Activated T-helper 1 cell treated with anti-CD3 and anti-CD28 coated beads, Interleukin-2, amount 50 U/mL, for 16 hours (primary cell): ENCODE measurements around the gene SLC5A3.

Experiments
- DNase-seq, 2 donors: peaks; one replicate each; pipeline ENCODE4 v3.0.0-alpha.2; 2020; ENCODE audit warnings: low read depth in 1 of 2, low spot score in 1 of 2

The SLC5A3 gene

GRCh38 chr21:34073032-34073748 lies at the start of gene SLC5A3, which contains the start of gene MRPS6:
Gene SLC5A3 (plus strand): TSS chr21:34073578. CDS start chr21:34095199, 21,621 bp downstream.
Gene MRPS6 (plus strand): TSS chr21:34073578. CDS start chr21:34073701, 123 bp downstream.
- DNase-seq: peak; percentile 47 to 67

GRCh38 chr21:34023691-34024373 lies 49.5 kb upstream of the SLC5A3 start:
- no peak for DNase-seq

GRCh38 chr21:34024374-34024693 lies 49.0 kb upstream of the SLC5A3 start:
- no peak for DNase-seq

- no peak for DNase-seq
Observed at GRCh38 chr21:34027721-34028461, 45.5 kb upstream of the SLC5A3 start.

DNA sequence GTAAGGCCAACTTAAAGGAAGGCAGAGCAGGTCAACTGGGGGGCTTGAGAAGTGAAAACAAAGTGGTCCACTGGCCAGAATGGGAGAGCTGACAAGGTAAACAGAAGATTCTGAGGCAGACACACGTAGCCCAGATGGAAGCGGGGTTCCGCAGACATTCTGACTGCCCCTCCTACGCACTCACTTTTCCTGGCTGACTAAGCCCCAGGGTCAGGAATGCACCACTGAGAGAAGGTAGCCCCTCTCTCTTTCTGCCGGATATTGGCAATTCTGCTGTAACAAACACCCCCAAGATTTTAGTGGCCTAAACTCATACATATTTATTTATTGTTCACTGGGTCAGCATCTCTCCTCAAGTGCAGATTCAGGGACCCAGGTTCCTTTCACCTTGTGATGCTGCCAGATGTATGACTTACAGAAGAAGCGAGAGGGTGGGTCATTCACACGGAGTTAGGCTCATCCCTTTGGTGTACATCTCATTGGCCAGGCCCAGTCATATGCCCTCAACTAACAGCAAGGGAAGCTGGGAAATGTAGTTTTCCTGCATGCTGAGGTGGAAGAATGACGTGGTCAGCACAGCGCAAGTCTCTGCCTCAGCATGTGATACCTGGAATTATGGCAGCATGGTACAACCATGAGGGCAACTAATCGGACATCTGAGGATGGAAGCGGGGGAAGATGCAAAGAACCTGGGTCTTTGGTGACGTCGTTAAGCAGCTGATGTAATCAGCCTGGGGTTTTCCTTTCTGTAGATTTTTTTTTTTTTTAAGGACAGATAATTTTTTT lies 43.4 kb upstream of the SLC5A3 start:
- peak in 1 of 2 donors; percentile 31 for DNase-seq

GRCh38 chr21:34031835-34032370 lies 41.5 kb upstream of the SLC5A3 start:
- no peak for DNase-seq

- DNase-seq: no peak
Observed at GRCh38 chr21:34034369-34035014, 38.9 kb upstream of the SLC5A3 start.

GRCh38 chr21:34035619-34036354 lies 37.6 kb upstream of the SLC5A3 start:
- no peak for DNase-seq

DNA sequence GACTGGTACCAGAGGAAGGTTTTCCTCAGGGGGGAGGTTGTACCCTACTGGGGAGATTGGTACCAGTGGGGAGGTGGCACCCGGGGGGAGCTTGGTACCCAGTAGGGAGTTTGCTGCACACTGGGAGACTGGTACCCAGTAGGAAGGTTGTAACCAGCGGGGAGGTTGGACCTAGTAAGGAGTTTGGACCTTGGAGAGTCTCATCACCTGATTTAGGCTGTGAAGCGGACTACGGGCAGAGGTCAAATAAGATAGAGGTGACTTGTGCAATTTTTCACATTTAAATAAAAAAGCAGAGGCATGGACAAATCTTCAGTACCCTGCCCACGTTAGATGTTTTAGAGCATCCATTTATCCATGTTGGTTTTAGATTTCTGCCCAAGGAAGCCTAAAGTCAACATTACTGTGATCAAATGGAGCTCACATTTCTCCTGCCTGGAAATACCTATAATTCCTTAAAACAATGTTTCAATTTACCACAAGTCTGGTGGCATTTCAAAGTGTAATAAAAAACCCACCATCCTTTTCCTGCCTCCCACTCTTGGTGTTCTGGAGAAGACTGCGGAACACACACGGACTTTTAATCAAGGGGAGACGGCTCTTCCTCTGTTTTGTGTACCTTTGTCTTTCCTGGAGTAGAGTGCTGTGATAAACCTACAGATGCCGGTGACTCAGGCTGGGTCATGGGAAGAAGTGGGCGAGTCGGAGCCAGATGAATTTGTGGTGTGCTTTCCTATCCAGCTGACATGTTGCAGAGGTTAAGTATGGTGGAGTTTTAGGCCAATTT lies 36.2 kb upstream of the SLC5A3 start:
- DNase-seq: no peak

GRCh38 chr21:34039678-34040382 lies 33.5 kb upstream of the SLC5A3 start:
- DNase-seq: no peak

- no peak for DNase-seq
Observed at GRCh38 chr21:34042735-34043134, 30.6 kb upstream of the SLC5A3 start.

DNA sequence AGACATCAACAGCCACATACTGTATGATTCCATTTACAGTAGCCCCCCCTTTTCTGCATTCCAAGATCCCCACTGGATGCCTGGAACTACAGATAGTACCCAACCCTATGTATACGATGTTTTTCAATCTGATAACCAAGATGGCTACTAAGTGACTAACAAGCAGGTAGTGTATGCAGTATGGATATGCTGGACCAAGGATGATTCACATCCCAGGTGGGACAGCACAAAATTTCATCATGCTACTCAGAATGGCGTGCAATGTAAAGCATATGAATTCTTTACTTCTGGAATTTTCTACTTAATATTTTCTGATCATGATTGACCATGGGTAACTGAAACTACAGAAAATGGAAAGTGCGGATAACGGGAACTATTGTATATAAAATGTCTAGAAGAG lies 30.0 kb upstream of the SLC5A3 start:
- no peak for DNase-seq

GRCh38 chr21:34046917-34047316 lies 26.5 kb upstream of the SLC5A3 start:
- no peak for DNase-seq

GRCh38 chr21:34047835-34048234 lies 25.5 kb upstream of the SLC5A3 start:
- DNase-seq: no peak

DNA sequence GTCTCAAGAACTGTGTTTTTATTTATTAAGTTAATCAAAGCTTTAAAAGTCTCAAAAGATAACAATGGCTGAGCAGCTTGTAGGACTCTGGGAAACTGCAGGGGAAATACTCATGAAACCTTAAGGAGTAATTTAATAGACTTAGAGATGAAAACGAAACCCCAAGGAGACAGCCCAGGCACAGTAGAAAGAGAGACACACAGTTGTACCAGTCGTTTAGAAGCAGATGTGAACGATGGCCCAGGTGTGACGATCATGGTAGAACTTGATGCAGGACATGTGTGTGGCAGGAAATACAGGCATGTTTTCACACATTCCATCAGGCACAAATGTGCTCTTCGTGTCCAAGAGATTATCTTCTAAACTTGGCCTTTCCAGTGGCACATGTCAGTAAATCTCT lies 21.2 kb upstream of the SLC5A3 start:
- no peak for DNase-seq

GRCh38 chr21:34054259-34054658 lies 19.1 kb upstream of the SLC5A3 start:
- DNase-seq: no peak

DNA sequence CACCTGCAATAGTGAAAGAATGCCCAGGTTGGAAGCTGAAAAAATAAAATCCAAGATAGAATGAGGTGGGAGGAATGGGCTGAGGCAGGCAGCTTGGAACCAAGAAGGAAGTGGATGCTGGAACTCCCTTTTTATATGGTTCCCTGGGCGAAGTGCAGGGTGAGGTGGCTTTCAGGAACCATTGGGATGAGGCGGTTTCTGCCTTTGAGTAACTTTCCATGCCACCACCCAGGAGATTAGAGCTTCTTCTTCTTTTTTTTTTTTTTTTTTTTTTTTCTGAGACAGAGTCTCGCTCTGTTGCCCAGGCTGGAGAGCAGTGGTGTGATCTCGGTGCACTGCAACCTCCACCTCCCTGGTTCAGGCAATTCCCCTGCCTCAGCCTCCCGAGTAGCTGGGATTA lies 17.8 kb upstream of the SLC5A3 start:
- no peak for DNase-seq

- DNase-seq: no peak
Observed at GRCh38 chr21:34061983-34062382, 11.4 kb upstream of the SLC5A3 start.
